Panc1 (cell line): Measurements from ENCODE around the gene MSRB3. TPM values are rescaled to one million over a fixed set of nuclear protein-coding genes. Genes with fewer than 3 reads are reported as not detected.

Source experiments
- ATAC-seq: fragments of 200-7000 bp; cut with Tn5 transposase; 2 replicates; pipeline ENCODE4 v1.9.1; 2020; ENCODE audit warnings: mild to moderate bottlenecking, moderate library complexity
- BruUV-seq: library from RNA; stranded (reverse); fragments of 400-500 nt; replicated peaks from 2 replicates; lab custom pipeline; 2021; lab: Mats Ljungman, UMichigan
- CTCF ChIA-PET: fragments of 300-600 bp; sonication (Branson Sonifier 250); formaldehyde crosslinking; loops from one replicate; lab custom pipeline; 2022; ENCODE audit warnings: antibody characterized with exemption; lab: Charles Lee
- POLR2A ChIA-PET: fragments of 300-600 bp; sonication (Branson Sonifier 250); formaldehyde crosslinking; loops from one replicate; lab custom pipeline; 2022; ENCODE audit warnings: antibody characterized with exemption; lab: Charles Lee
- DNase-seq: peaks from one replicate; pipeline ENCODE4 v3.0.0-alpha.2; 2010; ENCODE audit warnings: low read depth, low spot score
- H3K27ac ChIP-seq: 2 replicates; pipeline ENCODE4 v1.5.1; 2011; ENCODE audit warnings: mild to moderate bottlenecking, low read length, inconsistent platforms
- H3K27me3 ChIP-seq: fragments of 200-500 bp; sonication (Bioruptor generic); 2 replicates; pipeline ENCODE4 v1.6.0; 2014; ENCODE audit warnings: low read length, inconsistent platforms; ENCODE audit not compliant: control insufficient read depth, insufficient read depth
- H3K36me3 ChIP-seq: fragments of 200-500 bp; sonication (Bioruptor generic); 2 replicates; pipeline ENCODE4 v1.5.1; 2014; ENCODE audit warnings: inconsistent platforms, mild to moderate bottlenecking, low read length, moderate library complexity; ENCODE audit not compliant: control insufficient read depth, insufficient read depth
- H3K4me1 ChIP-seq: 2 replicates; pipeline ENCODE4 v1.5.1; 2011; ENCODE audit warnings: inconsistent platforms, mild to moderate bottlenecking, low read length, moderate library complexity; ENCODE audit not compliant: control insufficient read depth, insufficient read depth
- H3K4me3 ChIP-seq, 2 experiments: 2 replicates each; pipeline ENCODE4 v1.5.1; 2011 to 2012; ENCODE audit warnings: low read depth in 2 of 2, low read length in 2 of 2, mild to moderate bottlenecking in 2 of 2, inconsistent platforms in 1 of 2, moderate library complexity in 1 of 2
- H3K9me3 ChIP-seq: fragments of 200-500 bp; sonication (Bioruptor generic); 2 replicates; pipeline ENCODE4 v1.5.1; 2014; ENCODE audit warnings: low read depth, mild to moderate bottlenecking, inconsistent platforms, low read length, moderate library complexity; ENCODE audit not compliant: control insufficient read depth, insufficient read depth
- CTCF ChIP-seq: fragments of 450-650 bp; IDR thresholded peaks from 2 replicates; pipeline ENCODE4 v1.5.1; 2017; ENCODE audit warnings: mild to moderate bottlenecking
- POLR2AphosphoS5 ChIP-seq: IDR thresholded peaks from 2 replicates; pipeline ENCODE4 v1.6.1; 2012; ENCODE audit warnings: mild to moderate bottlenecking, low read depth, low read length, moderate library complexity
- REST ChIP-seq, 2 experiments: IDR thresholded peaks; 2 replicates each; pipeline ENCODE4 v1.6.1; 2011 to 2012; ENCODE audit warnings: low read depth in 2 of 2, control low read depth in 1 of 2, low read length in 1 of 2, mild to moderate bottlenecking in 1 of 2, moderate library complexity in 1 of 2; ENCODE audit not compliant: insufficient read depth in 1 of 2
- SIN3A ChIP-seq: IDR thresholded peaks from 2 replicates; pipeline ENCODE4 v1.6.1; 2012; ENCODE audit warnings: low read depth, mild to moderate bottlenecking, low read length, moderate library complexity, borderline replicate concordance; ENCODE audit not compliant: insufficient read depth
- TCF7L2 ChIP-seq: IDR thresholded peaks from 2 replicates; pipeline ENCODE4 v1.6.1; 2011; ENCODE audit warnings: mild to moderate bottlenecking, low read depth, low read length, inconsistent platforms
- in situ Hi-C: cut with HindIII; loops from 2 replicates; pipeline ENCODE4 v1.10.0; 2016; ENCODE audit warnings: low sequenced_read_pairs, low pct_unique_long_range_greater_than_20kb
- intact Hi-C: fragments of 100-400 bp; cut with micrococcal nuclease; formaldehyde crosslinking; loops from one replicate; pipeline ENCODE4 v1.10.0; 2022; ENCODE audit not compliant: unreplicated experiment
- total RNA-seq: library from RNA; stranded (reverse); gene quantifications from one replicate; pipeline ENCODE4 v1.2.1, GENCODE V29; 2021; ENCODE audit not compliant: unreplicated experiment

The MSRB3 gene
- total RNA-seq, 1 experiment from 2014 or later: 89.7 TPM

GRCh38 chr12:65330331-65330730 is 51.8 kb downstream of the MSRB3 start:
- no peaks in the 10 kb centered on the region for H3K27me3 ChIP-seq
- ATAC-seq (no peak), DNase-seq (no peak)
- H3K4me1 ChIP-seq: peaks cover 13% of the 10 kb centered on the region
- intact Hi-C loops: no loop called here
- in situ Hi-C loops: no loop called here
- ChIA-PET POLR2A (no interaction called here), CTCF (no interaction called here)
- no peaks in the 10 kb centered on the region for H3K9me3 ChIP-seq
- no peak for TF ChIP-seq SIN3A
- TF ChIP-seq REST (IDR thresholded peaks at IDR 0.05; ENCODE audit: insufficient read depth in 1 of 2, low read depth in 2 of 2, low read length in 1 of 2): no peak
- no peak for TF ChIP-seq POLR2AphosphoS5
- BruUV-seq: no TSS peak
- H3K27ac ChIP-seq: no peak overlapping the region
- H3K4me3 ChIP-seq: no peak overlapping the region
- peaks cover 10% of the 10 kb centered on the region; the same call in 1 of the 2 replicates for H3K36me3 ChIP-seq

- in situ Hi-C loops: no loop called here
- no peak for TF ChIP-seq TCF7L2
- no peak for TF ChIP-seq REST (IDR thresholded peaks at IDR 0.05; ENCODE audit: insufficient read depth in 1 of 2, low read depth in 2 of 2, low read length in 1 of 2)
- no peak for TF ChIP-seq SIN3A
- ATAC-seq: no peak
These were observed 53.0 kb downstream of the MSRB3 start for GRCh38 chr12:65331456-65331855.

GRCh38 chr12:65333649-65334048 is 55.2 kb downstream of the MSRB3 start:
- Histone ChIP-seq H3K4me3 (no peak overlapping the region), H3K27ac (no peak overlapping the region), H3K4me1 (peaks cover 11% of the 10 kb centered on the region), H3K36me3 (peaks cover 14% of the 10 kb centered on the region), H3K27me3 (no peaks in the 10 kb centered on the region), H3K9me3 (no peaks in the 10 kb centered on the region)
- no TSS peak for BruUV-seq
- CTCF ChIA-PET: no interaction called here
- intact Hi-C loops (no loop called here), in situ Hi-C loops (no loop called here)
- no peak for TF ChIP-seq REST (IDR thresholded peaks at IDR 0.05; ENCODE audit: insufficient read depth in 1 of 2, low read depth in 2 of 2, low read length in 1 of 2)
- no peak for TF ChIP-seq POLR2AphosphoS5
- TF ChIP-seq TCF7L2: no peak
- no peak for TF ChIP-seq SIN3A
- no peak for TF ChIP-seq CTCF
- DNase-seq (no peak), ATAC-seq (no peak)
- POLR2A ChIA-PET: no interaction called here

More at GRCh38 chr12:65331456-65331855, 53.0 kb downstream of the MSRB3 start:
- ChIA-PET CTCF (no interaction called here), POLR2A (no interaction called here)
- Histone ChIP-seq H3K4me1 (peaks cover 14% of the 10 kb centered on the region), H3K9me3 (no peaks in the 10 kb centered on the region), H3K4me3 (no peak overlapping the region), H3K36me3 (peaks cover 14% of the 10 kb centered on the region), H3K27me3 (no peaks in the 10 kb centered on the region), H3K27ac (no peak overlapping the region)
- DNase-seq: no peak
- intact Hi-C loops: no loop called here
- BruUV-seq: no TSS peak
